Endodermal cell (in vitro differentiated cells): Measurements from ENCODE around the gene GATA1. TPM values are rescaled to one million over a fixed set of nuclear protein-coding genes. Genes with fewer than 3 reads are reported as not detected.

ENCODE experiments used
- DNase-seq: peaks from one replicate; pipeline ENCODE4 v3.0.0-alpha.2; 2017
- H3K27ac ChIP-seq: 2 replicates; pipeline ENCODE4 v1.5.1; 2013; ENCODE audit warnings: mild to moderate bottlenecking, low read depth, low read length, moderate library complexity
- H3K27me3 ChIP-seq: 2 replicates; pipeline ENCODE4 v1.6.1; 2013; ENCODE audit warnings: mild to moderate bottlenecking, low read length, moderate library complexity; ENCODE audit not compliant: insufficient read depth, control insufficient read depth, poor library complexity, severe bottlenecking
- H3K36me3 ChIP-seq: 2 replicates; pipeline ENCODE4 v1.7.0; 2013; ENCODE audit warnings: mild to moderate bottlenecking, low read length, moderate library complexity; ENCODE audit not compliant: control insufficient read depth, insufficient read depth
- H3K4me1 ChIP-seq: one replicate; pipeline ENCODE4 v1.7.0; 2013; ENCODE audit warnings: low read length; ENCODE audit not compliant: control insufficient read depth, insufficient read depth
- H3K4me3 ChIP-seq: 2 replicates; pipeline ENCODE4 v1.5.1; 2013; ENCODE audit warnings: mild to moderate bottlenecking, low read length, moderate library complexity
- H3K9ac ChIP-seq: 2 replicates; pipeline ENCODE4 v1.6.1; 2013; ENCODE audit warnings: mild to moderate bottlenecking, low read length, moderate library complexity; ENCODE audit not compliant: poor library complexity, severe bottlenecking; ENCODE audit errors: extremely low read depth
- H3K9me3 ChIP-seq: 2 replicates; pipeline ENCODE4 v1.6.1; 2013; ENCODE audit warnings: mild to moderate bottlenecking, low read length, moderate library complexity; ENCODE audit not compliant: control insufficient read depth
- H3K27ac Mint-ChIP-seq: 2 replicates; pipeline ENCODE4 v1.8.0; 2020; ENCODE audit warnings: mixed read lengths
- H3K27me3 Mint-ChIP-seq: 2 replicates; pipeline ENCODE4 v1.8.0; 2021; ENCODE audit warnings: mild to moderate bottlenecking, mixed read lengths; ENCODE audit not compliant: insufficient read depth
- H3K36me3 Mint-ChIP-seq: 2 replicates; pipeline ENCODE4 v1.8.0; 2020; ENCODE audit warnings: low read depth, mixed read lengths
- H3K4me1 Mint-ChIP-seq: 2 replicates; pipeline ENCODE4 v1.8.0; 2020; ENCODE audit warnings: mixed read lengths
- H3K4me3 Mint-ChIP-seq: 2 replicates; pipeline ENCODE4 v1.8.0; 2020; ENCODE audit warnings: mild to moderate bottlenecking, moderate library complexity, mixed read lengths
- H3K9me3 Mint-ChIP-seq: 2 replicates; pipeline ENCODE4 v1.8.0; 2020; ENCODE audit warnings: mild to moderate bottlenecking, mixed read lengths
- WGBS, 2 experiments: methylation state at CpG; one replicate each; pipeline versions ENCODE4 v1.1.5 to v1.1.7; 2013; ENCODE audit warnings: missing lambda C conversion rate in 2 of 2, mixed read lengths in 1 of 2; ENCODE audit not compliant: insufficient coverage in 1 of 2, insufficient read length in 1 of 2; 5-methylcytosine and 5-hydroxymethylcytosine counted together
- total RNA-seq, 2 donors: library from RNA; stranded (reverse); fragmentation: NEBNext Ultra II Directional in 1 of 2; extraction: Animal tissue kit (Norgen Biotek cat#: 25700) in 1 of 2; gene quantifications; 2 replicates in 1 of 2; 3 replicates in 1 of 2; pipeline ENCODE4 v1.2.1, GENCODE V29; 2021
- TF ChIP-seq, protein P1 (sequence below): fragments of 200-600 bp; sonication (generic); conservative IDR thresholded peaks from 2 replicates; pipeline ENCODE4 v1.5.0; 2021; ENCODE audit warnings: antibody characterized with exemption, mild to moderate bottlenecking

Gene GATA1
- total RNA-seq, 2 donors from 2014 or later: not detected

DNA sequence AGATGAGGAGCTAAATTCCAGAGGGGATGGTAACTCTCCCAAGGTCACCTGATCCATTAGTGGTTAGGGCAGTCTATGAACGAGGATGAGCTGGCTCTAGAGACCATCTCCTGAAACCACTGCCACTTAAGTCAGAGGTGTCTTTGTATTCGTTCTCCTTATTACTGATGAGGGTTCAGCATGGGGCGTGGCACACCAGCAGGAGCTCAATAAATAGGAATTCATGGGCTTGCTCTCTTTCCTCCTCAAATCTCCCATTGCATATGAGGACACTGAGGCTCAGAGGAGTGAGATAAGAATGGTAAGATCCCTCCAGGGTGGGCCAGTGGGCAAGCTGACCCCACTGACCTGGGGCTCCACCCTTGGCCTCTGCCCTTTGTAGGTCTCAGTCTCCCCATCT is 1.7 kb upstream of the GATA1 start:
- Mint-ChIP-seq H3K36me3 (no peaks in the 10 kb centered on the region), H3K27me3 (peaks cover 6% of the 10 kb centered on the region), H3K4me1 (peaks cover 4% of the 10 kb centered on the region), H3K27ac (no peak overlapping the region), H3K4me3 (no peak overlapping the region), H3K9me3 (peaks cover 64% of the 10 kb centered on the region)
- Histone ChIP-seq H3K4me1 (no peaks in the 10 kb centered on the region), H3K9me3 (no peaks in the 10 kb centered on the region), H3K9ac (no peak overlapping the region), H3K27me3 (no peaks in the 10 kb centered on the region), H3K4me3 (no peak overlapping the region), H3K36me3 (no peaks in the 10 kb centered on the region), H3K27ac (no peak overlapping the region)
- DNase-seq: no peak
- WGBS, 2 experiments: 69 to 77% methylated on average over 2 to 3 of the region's 3 CpGs
- TF ChIP-seq, protein P1, sequence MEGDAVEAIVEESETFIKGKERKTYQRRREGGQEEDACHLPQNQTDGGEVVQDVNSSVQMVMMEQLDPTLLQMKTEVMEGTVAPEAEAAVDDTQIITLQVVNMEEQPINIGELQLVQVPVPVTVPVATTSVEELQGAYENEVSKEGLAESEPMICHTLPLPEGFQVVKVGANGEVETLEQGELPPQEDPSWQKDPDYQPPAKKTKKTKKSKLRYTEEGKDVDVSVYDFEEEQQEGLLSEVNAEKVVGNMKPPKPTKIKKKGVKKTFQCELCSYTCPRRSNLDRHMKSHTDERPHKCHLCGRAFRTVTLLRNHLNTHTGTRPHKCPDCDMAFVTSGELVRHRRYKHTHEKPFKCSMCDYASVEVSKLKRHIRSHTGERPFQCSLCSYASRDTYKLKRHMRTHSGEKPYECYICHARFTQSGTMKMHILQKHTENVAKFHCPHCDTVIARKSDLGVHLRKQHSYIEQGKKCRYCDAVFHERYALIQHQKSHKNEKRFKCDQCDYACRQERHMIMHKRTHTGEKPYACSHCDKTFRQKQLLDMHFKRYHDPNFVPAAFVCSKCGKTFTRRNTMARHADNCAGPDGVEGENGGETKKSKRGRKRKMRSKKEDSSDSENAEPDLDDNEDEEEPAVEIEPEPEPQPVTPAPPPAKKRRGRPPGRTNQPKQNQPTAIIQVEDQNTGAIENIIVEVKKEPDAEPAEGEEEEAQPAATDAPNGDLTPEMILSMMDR: no peak

DNA sequence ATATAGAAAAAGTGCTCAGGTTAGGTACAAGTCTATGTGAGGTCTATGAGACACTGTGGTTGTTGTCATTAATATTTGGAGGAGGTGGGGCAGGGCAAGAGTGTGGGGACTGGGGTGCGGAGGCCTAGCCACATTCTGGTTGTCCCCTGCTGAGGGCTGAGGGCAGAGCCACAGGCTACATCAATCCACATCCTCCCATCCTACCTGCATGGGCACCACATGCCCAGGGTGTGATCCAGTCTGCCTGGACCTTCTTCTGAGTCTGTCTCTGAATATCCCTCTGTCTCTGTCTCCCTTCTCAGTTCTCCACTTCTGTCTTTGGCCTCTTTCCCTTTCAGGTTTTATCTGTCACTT is 1.2 kb upstream of the GATA1 start:
- H3K27ac Mint-ChIP-seq: no peak overlapping the region
- H3K9ac ChIP-seq: no peak overlapping the region
- TF ChIP-seq, protein P1: no peak
- H3K36me3 Mint-ChIP-seq: no peaks in the 10 kb centered on the region
- H3K27me3 Mint-ChIP-seq: peaks cover 7% of the 10 kb centered on the region
- no peak for DNase-seq
- H3K4me3 Mint-ChIP-seq: no peak overlapping the region
- WGBS, 2 experiments: no CpG with 5 or more reads among the region's 1 CpG
- no peaks in the 10 kb centered on the region for H3K4me1 ChIP-seq
- H3K27me3 ChIP-seq: no peaks in the 10 kb centered on the region
- H3K9me3 Mint-ChIP-seq: peaks cover 64% of the 10 kb centered on the region
- H3K9me3 ChIP-seq: no peaks in the 10 kb centered on the region
- no peak overlapping the region for H3K4me3 ChIP-seq
- no peaks in the 10 kb centered on the region for H3K36me3 ChIP-seq
- peaks cover 4% of the 10 kb centered on the region for H3K4me1 Mint-ChIP-seq
- no peak overlapping the region for H3K27ac ChIP-seq

DNA sequence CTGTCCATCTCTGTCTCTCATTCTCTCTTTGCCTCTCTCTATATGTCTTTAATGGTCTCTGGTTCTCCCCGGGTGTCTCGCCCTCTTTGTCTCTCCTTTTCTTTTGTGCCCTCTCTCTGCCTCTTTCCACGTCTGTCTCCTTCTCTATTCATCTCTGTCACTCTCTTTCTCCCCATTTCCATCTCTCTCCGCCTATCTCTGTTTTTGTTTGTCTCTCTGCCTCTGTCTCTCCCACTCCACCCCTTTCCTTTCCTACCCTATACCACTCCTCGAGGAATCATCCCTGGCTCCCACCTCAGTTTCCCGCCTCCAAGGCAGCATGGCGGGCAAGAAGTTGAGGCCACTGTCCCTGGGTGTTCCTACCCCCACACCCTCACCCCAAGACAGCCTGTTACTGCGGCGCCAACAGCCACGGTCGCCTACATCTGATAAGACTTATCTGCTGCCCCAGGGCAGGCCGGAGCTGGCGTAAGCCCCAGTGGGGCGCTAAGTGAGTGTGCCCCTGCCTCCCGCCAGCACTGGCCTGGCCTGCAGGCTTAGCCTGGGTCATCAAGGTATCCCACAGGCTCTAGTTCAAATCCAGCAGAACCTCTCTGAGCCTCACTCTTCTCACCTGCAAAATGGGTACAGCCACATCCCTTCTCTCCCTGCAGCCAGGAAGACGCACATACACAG is 713 bp upstream of the GATA1 start:
- Mint-ChIP-seq H3K36me3 (no peaks in the 10 kb centered on the region), H3K27ac (no peak overlapping the region), H3K4me1 (peaks cover 4% of the 10 kb centered on the region), H3K4me3 (no peak overlapping the region), H3K27me3 (peaks cover 7% of the 10 kb centered on the region), H3K9me3 (peaks cover 67% of the 10 kb centered on the region)
- Histone ChIP-seq H3K27me3 (no peaks in the 10 kb centered on the region), H3K4me3 (no peak overlapping the region), H3K27ac (no peak overlapping the region), H3K9me3 (no peaks in the 10 kb centered on the region), H3K36me3 (no peaks in the 10 kb centered on the region), H3K9ac (no peak overlapping the region), H3K4me1 (no peaks in the 10 kb centered on the region)
- no peak for DNase-seq
- 90 to 92% methylated on average over 4 to 16 of the region's 16 CpGs for WGBS, 2 experiments
- TF ChIP-seq, protein P1: no peak
